Measurements from ENCODE around the gene PIBF1. TPM values are rescaled to one million over a fixed set of nuclear protein-coding genes. Genes with fewer than 3 reads are reported as not detected.
"Not testable (repeated sequence)": the region's sequence is repeated elsewhere in the genome, so short reads cannot be mapped to it uniquely, and the experiment has no call there.

Gene PIBF1
- total RNA-seq, 4 donors from 2014 or later, result 8.2 to 30.8 (median 14.3) TPM

- DNase-seq, result no peak
- Histone ChIP-seq H3K4me3 (no peak overlapping the region), H3K27ac (no peak overlapping the region), H3K9me3 (no peaks in the 10 kb centered on the region), H3K27me3 (no peaks in the 10 kb centered on the region), H3K4me1 (no peaks in the 10 kb centered on the region), H3K36me3 (peaks cover 0 to 8% (median 2%) of the 10 kb centered on the region in 4 donors)
- in situ Hi-C loops (cut with MboI; ENCODE audit: low pct_ligation_motif_present in 1 of 4, low pct_unique_long_range_greater_than_20kb in 1 of 4, low sequenced_read_pairs in 3 of 4), result no loop called here
- intact Hi-C loops (cut with DNase I; ENCODE audit: low total_unique reads), result no loop called here
- TF ChIP-seq CTCF (IDR thresholded peaks at IDR 0.05) (no peak), EP300 (IDR thresholded peaks at IDR 0.05; ENCODE audit: low read depth) (no peak), POLR2AphosphoS5 (IDR thresholded peaks at IDR 0.05) (no peak), POLR2A (IDR thresholded peaks at IDR 0.05) (no peak)
- WGBS, 2 donors (ENCODE audit: low coverage in 1 of 2), result 81 to 92% methylated on average over 1 of the region's 1 CpG
Observed at GRCh38 chr13:72932250-72932649, 150.3 kb downstream of the PIBF1 start.

GRCh38 chr13:72946267-72946666, 164.3 kb downstream of the PIBF1 start:
- in situ Hi-C loops (cut with MboI; ENCODE audit: low pct_ligation_motif_present in 1 of 4, low pct_unique_long_range_greater_than_20kb in 1 of 4, low sequenced_read_pairs in 3 of 4); intact Hi-C loops (cut with DNase I; ENCODE audit: low total_unique reads): not testable (repeated sequence)
- 97 to 100% methylated on average over 1 to 2 of the region's 2 CpGs for WGBS, 2 donors (ENCODE audit: low coverage in 1 of 2)

GRCh38 chr13:72952529-72953141, 170.7 kb downstream of the PIBF1 start:
- H3K27me3 ChIP-seq, result no peaks in the 10 kb centered on the region
- peak in 1 of 5 experiments; percentile 14 for TF ChIP-seq CTCF (IDR thresholded peaks at IDR 0.05)
- TF ChIP-seq POLR2A (IDR thresholded peaks at IDR 0.05), result no peak
- H3K4me1 ChIP-seq, result peaks cover 0 to 9% (median 0%) of the 10 kb centered on the region in 4 donors
- intact Hi-C loops (cut with DNase I; ENCODE audit: low total_unique reads) (no loop called here), in situ Hi-C loops (cut with MboI; ENCODE audit: low pct_ligation_motif_present in 1 of 4, low pct_unique_long_range_greater_than_20kb in 1 of 4, low sequenced_read_pairs in 3 of 4) (no loop called here)
- DNase-seq, result no peak
- H3K9me3 ChIP-seq, result no peaks in the 10 kb centered on the region
- peaks cover 0 to 7% (median 0%) of the 10 kb centered on the region in 4 donors for H3K36me3 ChIP-seq
- no peak overlapping the region for H3K27ac ChIP-seq
- no peak overlapping the region for H3K4me3 ChIP-seq
- whole genome bisulfite sequencing, 2 donors (ENCODE audit: low coverage in 1 of 2), result 67 to 75% methylated on average over 1 of the region's 1 CpG

More at GRCh38 chr13:72946267-72946666, 164.3 kb downstream of the PIBF1 start:
- H3K36me3 ChIP-seq, H3K9me3 ChIP-seq, H3K27me3 ChIP-seq, H3K4me3 ChIP-seq, H3K4me1 ChIP-seq, H3K27ac ChIP-seq, DNase-seq: not testable (repeated sequence)

- DNase-seq, result peak; percentile 78
- TF ChIP-seq POLR2A (IDR thresholded peaks at IDR 0.05) (no peak), CTCF (IDR thresholded peaks at IDR 0.05) (no peak), POLR2AphosphoS5 (IDR thresholded peaks at IDR 0.05) (no peak), EP300 (IDR thresholded peaks at IDR 0.05; ENCODE audit: low read depth) (no peak)
- Histone ChIP-seq H3K36me3 (peaks cover 0 to under 1% (median 0%) of the 10 kb centered on the region in 4 donors), H3K27ac (no peak overlapping the region), H3K4me3 (no peak overlapping the region), H3K4me1 (peaks cover 0 to 9% (median 0%) of the 10 kb centered on the region in 4 donors), H3K27me3 (no peaks in the 10 kb centered on the region), H3K9me3 (no peaks in the 10 kb centered on the region)
- intact Hi-C loops (cut with DNase I; ENCODE audit: low total_unique reads), result no loop called here
- in situ Hi-C loops (cut with MboI; ENCODE audit: low pct_ligation_motif_present in 1 of 4, low pct_unique_long_range_greater_than_20kb in 1 of 4, low sequenced_read_pairs in 3 of 4), result no loop called here
- 72% methylated on average over 6 of the region's 6 CpGs; no CpG with 5 or more reads in 1 of the 2 donors for WGBS, 2 donors (ENCODE audit: low coverage in 1 of 2)
Observed at GRCh38 chr13:72953391-72953965, 171.5 kb downstream of the PIBF1 start.

Data from transverse colon (tissue), 4 donors.